Lung (tissue), 12 donors: ENCODE data around the gene NTHL1. TPM values are rescaled to one million over a fixed set of nuclear protein-coding genes. Genes with fewer than 3 reads are reported as not detected.

Experiments used
- ATAC-seq: fragments of 200-7000 bp; cut with Tn5 transposase; one replicate; pipeline ENCODE4 v1.9.1; 2020; ENCODE audit warnings: moderate number of reproducible peaks; ENCODE audit not compliant: insufficient read depth, low FRiP score
- DNase-seq, 3 donors: peaks; one replicate each; pipeline ENCODE4 v3.0.0-alpha.2; 2013 to 2017
- H3K27ac ChIP-seq, 2 donors: one replicate each; pipeline ENCODE4 v1.5.1; 2013; ENCODE audit warnings: mild to moderate bottlenecking in 2 of 2, moderate library complexity in 2 of 2, control low read depth in 1 of 2, inconsistent platforms in 1 of 2, low read depth in 1 of 2, low read length in 1 of 2
- H3K27me3 ChIP-seq, 3 donors: one replicate each; pipeline ENCODE4 v1.5.1; 2013; ENCODE audit warnings: low read length in 2 of 3; ENCODE audit not compliant: control insufficient read depth in 3 of 3, insufficient read depth in 3 of 3
- H3K36me3 ChIP-seq, 4 donors: one replicate each; pipeline ENCODE4 v1.5.1; 2013; ENCODE audit warnings: low read length in 4 of 4, mild to moderate bottlenecking in 1 of 4, moderate library complexity in 1 of 4; ENCODE audit not compliant: control insufficient read depth in 4 of 4, insufficient read depth in 4 of 4
- H3K4me1 ChIP-seq, 5 donors: one replicate each; pipeline ENCODE4 v1.5.1; 2013; ENCODE audit warnings: low read length in 5 of 5, mild to moderate bottlenecking in 2 of 5, moderate library complexity in 1 of 5; ENCODE audit not compliant: control insufficient read depth in 5 of 5, insufficient read depth in 5 of 5
- H3K4me3 ChIP-seq: one replicate; pipeline ENCODE4 v1.5.1; 2013; ENCODE audit warnings: mild to moderate bottlenecking, control low read depth, moderate library complexity
- H3K9ac ChIP-seq, 2 donors: one replicate each; pipeline ENCODE4 v1.5.1; 2013; ENCODE audit warnings: low read length in 2 of 2, control low read depth in 1 of 2; ENCODE audit not compliant: insufficient read depth in 1 of 2
- H3K9me3 ChIP-seq, 4 donors: one replicate each; pipeline ENCODE4 v1.5.1; 2013; ENCODE audit warnings: low read length in 3 of 4, mild to moderate bottlenecking in 1 of 4, moderate library complexity in 1 of 4; ENCODE audit not compliant: control insufficient read depth in 4 of 4, insufficient read depth in 3 of 4
- WGBS, 2 donors: extraction: QIAGEN DNeasy Blood & Tissue Kit; methylation state at CpG; one replicate each; pipeline ENCODE4 v1.1.7; 2013; 5-methylcytosine and 5-hydroxymethylcytosine counted together
- polyA plus RNA-seq, 2 donors: library from polyadenylated mRNA; stranded (reverse); fragments of 200-250 nt; gene quantifications; one replicate each; pipeline ENCODE4 v1.2.1, GENCODE V29; 2013
- total RNA-seq, 2 donors: library from RNA; depleted of rRNA in 1 of 2; stranded (reverse); fragments of >200 nt in 1 of 2; gene quantifications; one replicate each; pipeline ENCODE4 v1.2.1, GENCODE V29; 2014 to 2021
- TF ChIP-seq, protein P1 (sequence below): IDR thresholded peaks from 2 replicates; pipeline ENCODE4 v1.5.1; 2012; ENCODE audit warnings: mild to moderate bottlenecking; ENCODE audit errors: control extremely low read depth, extremely low read depth
- donor health status: control.
- donor health status: control.
- donor health status: Bipolar disorder and iron deficiency.
- donor health status: healthy.
- donor health status: DM: yes; HTN: yes; CAD: no.

NTHL1 gene
- total and polyA plus RNA-seq, 4 donors, result 19.3 to 43.5 (median 29.1) TPM

DNA sequence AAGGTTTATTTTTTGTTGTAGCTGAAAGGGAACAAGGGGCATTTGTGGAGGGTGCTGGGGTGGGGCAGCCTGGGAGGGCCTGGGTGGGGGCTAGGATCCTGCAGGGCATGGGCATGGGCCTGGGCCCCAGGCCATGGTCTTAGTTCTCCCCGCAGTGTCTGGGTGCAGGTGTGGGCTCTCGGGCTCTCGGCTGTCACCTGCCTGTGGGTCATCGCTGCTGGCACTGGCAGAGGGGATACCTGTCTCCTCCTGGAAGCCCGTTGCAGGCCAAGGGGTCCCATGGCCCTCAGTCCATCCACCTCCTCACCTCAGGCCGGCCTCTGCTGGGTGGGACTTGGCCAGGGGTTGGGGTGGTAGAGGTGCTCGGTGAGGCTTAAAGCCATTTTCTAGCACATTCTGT, 30.5 kb upstream of the NTHL1 start:
- Histone ChIP-seq H3K27me3 (no peaks in the 10 kb centered on the region), H3K9me3 (no peaks in the 10 kb centered on the region), H3K36me3 (peaks cover 0 to 83% (median 15%) of the 10 kb centered on the region in 4 donors), H3K9ac (no peak overlapping the region), H3K4me3 (no peak overlapping the region), H3K27ac (no peak overlapping the region), H3K4me1 (peaks cover 0 to 25% (median 9%) of the 10 kb centered on the region in 5 donors)
- no peak for DNase-seq
- 99 to 100% methylated on average over 7 of the region's 7 CpGs for WGBS, 2 donors
- ATAC-seq, result no peak
- TF ChIP-seq, protein P1, sequence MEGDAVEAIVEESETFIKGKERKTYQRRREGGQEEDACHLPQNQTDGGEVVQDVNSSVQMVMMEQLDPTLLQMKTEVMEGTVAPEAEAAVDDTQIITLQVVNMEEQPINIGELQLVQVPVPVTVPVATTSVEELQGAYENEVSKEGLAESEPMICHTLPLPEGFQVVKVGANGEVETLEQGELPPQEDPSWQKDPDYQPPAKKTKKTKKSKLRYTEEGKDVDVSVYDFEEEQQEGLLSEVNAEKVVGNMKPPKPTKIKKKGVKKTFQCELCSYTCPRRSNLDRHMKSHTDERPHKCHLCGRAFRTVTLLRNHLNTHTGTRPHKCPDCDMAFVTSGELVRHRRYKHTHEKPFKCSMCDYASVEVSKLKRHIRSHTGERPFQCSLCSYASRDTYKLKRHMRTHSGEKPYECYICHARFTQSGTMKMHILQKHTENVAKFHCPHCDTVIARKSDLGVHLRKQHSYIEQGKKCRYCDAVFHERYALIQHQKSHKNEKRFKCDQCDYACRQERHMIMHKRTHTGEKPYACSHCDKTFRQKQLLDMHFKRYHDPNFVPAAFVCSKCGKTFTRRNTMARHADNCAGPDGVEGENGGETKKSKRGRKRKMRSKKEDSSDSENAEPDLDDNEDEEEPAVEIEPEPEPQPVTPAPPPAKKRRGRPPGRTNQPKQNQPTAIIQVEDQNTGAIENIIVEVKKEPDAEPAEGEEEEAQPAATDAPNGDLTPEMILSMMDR, result no peak

DNA sequence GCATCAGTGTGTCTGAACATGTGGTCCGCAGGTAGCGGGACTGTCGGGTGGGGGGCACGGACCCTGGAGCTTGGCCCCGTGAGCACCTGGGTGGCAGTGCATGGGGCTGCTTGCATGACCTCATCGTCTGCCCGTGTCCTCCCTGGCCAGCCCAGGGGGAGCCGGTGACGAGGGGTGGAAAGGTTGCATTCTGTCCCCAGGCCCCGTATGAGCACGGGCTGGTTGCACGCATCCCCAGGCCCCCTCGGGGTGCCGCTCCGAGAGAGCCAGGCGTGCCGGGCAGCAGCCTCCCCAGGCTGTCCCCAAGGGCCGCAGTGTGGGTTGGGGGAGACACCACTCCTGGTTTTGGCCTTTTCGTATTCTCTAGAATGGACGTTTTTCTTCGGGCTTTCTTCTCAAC, 30.1 kb upstream of the NTHL1 start:
- ATAC-seq (no peak), DNase-seq (no peak)
- peaks cover 0 to 84% (median 16%) of the 10 kb centered on the region in 4 donors for H3K36me3 ChIP-seq

DNA sequence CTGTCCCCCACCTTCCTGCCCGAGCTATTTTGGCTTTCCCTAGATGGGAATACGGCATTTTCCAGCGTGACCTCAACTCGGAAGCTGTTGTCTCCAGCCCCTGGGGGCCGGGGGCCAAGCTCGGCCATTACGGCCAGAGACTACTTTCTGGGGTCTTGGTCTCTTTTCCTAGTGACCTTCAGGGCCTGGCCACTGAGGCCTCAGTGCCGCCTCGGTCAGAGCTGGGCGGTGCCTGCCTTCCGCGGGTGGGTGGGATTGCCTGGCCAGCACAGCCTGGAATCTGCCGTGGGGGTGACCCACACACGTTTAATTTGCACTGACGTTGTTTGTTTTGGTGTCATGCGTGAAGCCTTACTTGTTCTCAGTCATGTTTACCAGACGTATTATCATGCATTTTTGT, 29.4 kb upstream of the NTHL1 start:
- DNase-seq (no peak), ATAC-seq (no peak)
- H3K9me3 ChIP-seq, result no peaks in the 10 kb centered on the region
- H3K4me1 ChIP-seq, result peaks cover 0 to 14% (median 6%) of the 10 kb centered on the region in 5 donors
- no peak overlapping the region for H3K9ac ChIP-seq
- TF ChIP-seq, protein P1, result no peak
- H3K4me3 ChIP-seq, result no peak overlapping the region
- 94 to 96% methylated on average over 17 of the region's 17 CpGs for WGBS, 2 donors
- no peaks in the 10 kb centered on the region for H3K27me3 ChIP-seq
- peaks cover 0 to 85% (median 17%) of the 10 kb centered on the region in 4 donors for H3K36me3 ChIP-seq
- H3K27ac ChIP-seq, result no peak overlapping the region

More for the DNA sequence above, 30.1 kb upstream of the NTHL1 start:
- no peak overlapping the region for H3K9ac ChIP-seq
- H3K4me3 ChIP-seq, result no peak overlapping the region
- 96 to 98% methylated on average over 21 of the region's 21 CpGs for WGBS, 2 donors
- TF ChIP-seq, protein P1, result no peak
- no peaks in the 10 kb centered on the region for H3K9me3 ChIP-seq
- H3K27ac ChIP-seq, result no peak overlapping the region
- H3K4me1 ChIP-seq, result peaks cover 0 to 21% (median 9%) of the 10 kb centered on the region in 5 donors
- H3K27me3 ChIP-seq, result no peaks in the 10 kb centered on the region
